HCT116 (cell line): ENCODE measurements around the gene MAF. TPM values are rescaled to one million over a fixed set of nuclear protein-coding genes. Genes with fewer than 3 reads are reported as not detected.

Source experiments
- ATAC-seq: fragments of 200-7000 bp; cut with Tn5 transposase; 2 replicates; pipeline ENCODE4 v1.9.1; 2020; ENCODE audit warnings: mild to moderate bottlenecking, moderate library complexity
- BruUV-seq: library from RNA; stranded (reverse); fragments of 400-500 nt; replicated peaks from 2 replicates; lab custom pipeline; 2021; lab: Mats Ljungman, UMichigan
- CTCF ChIA-PET: fragments of 300-600 bp; sonication (Branson Sonifier 250); formaldehyde crosslinking; loops from one replicate; lab custom pipeline; 2021; ENCODE audit warnings: antibody characterized with exemption; lab: Charles Lee
- POLR2A ChIA-PET: fragments of 300-600, 350-600 bp; sonication (Branson Sonifier 250); formaldehyde crosslinking; loops from one replicate; lab custom pipeline; 2021; ENCODE audit warnings: antibody characterized with exemption; lab: Charles Lee
- RAD21 ChIA-PET, 2 experiments: fragments of 300-600 bp; sonication (Branson Sonifier 250); formaldehyde crosslinking; loops; one replicate each; lab custom pipeline; 2023; ENCODE audit warnings: low total read pairs in 2 of 2; ENCODE audit not compliant: uncharacterized antibody in 2 of 2, unreplicated experiment in 2 of 2, low non-redundant PET in 1 of 2; lab: Charles Lee
- DNase-seq: peaks from one replicate; pipeline ENCODE4 v3.0.0-alpha.2; 2010; ENCODE audit warnings: low read depth, low spot score
- H2AFZ ChIP-seq: fragments of 200-600 bp; shearing (Covaris generic), sonication (generic); 2 replicates; pipeline ENCODE4 v1.6.1; 2017; ENCODE audit warnings: low read depth, mixed run types, mixed read lengths, antibody characterized with exemption, low read length; ENCODE audit not compliant: poor library complexity, severe bottlenecking
- H3K27ac ChIP-seq: 2 replicates; pipeline ENCODE4 v1.5.1; 2012; ENCODE audit warnings: low read depth, low read length
- H3K27me3 ChIP-seq: fragments of 200-600 bp; sonication (generic); 2 replicates; pipeline ENCODE4 v1.6.1; 2016; ENCODE audit warnings: mixed run types, low read length, mixed read lengths; ENCODE audit not compliant: insufficient read depth
- H3K36me3 ChIP-seq, 2 experiments: fragments of 200-500 bp in 1 of 2; fragments of 200-600 bp in 1 of 2; sonication (Bioruptor generic) in 1 of 2; sonication (generic) in 1 of 2; 2 replicates each; pipeline versions ENCODE4 v1.5.1 to v1.6.1; 2014 to 2016; ENCODE audit warnings: low read length in 2 of 2, inconsistent platforms in 1 of 2, mixed read lengths in 1 of 2, mixed run types in 1 of 2; ENCODE audit not compliant: insufficient read depth in 2 of 2, control insufficient read depth in 1 of 2
- H3K4me1 ChIP-seq, 2 experiments: fragments of 200-600 bp in 1 of 2; sonication (generic) in 1 of 2; 2 replicates each; pipeline versions ENCODE4 v1.5.1 to v1.6.1; 2012 to 2017; ENCODE audit warnings: low read length in 2 of 2, inconsistent platforms in 1 of 2, mild to moderate bottlenecking in 1 of 2, mixed read lengths in 1 of 2, mixed run types in 1 of 2, moderate library complexity in 1 of 2; ENCODE audit not compliant: insufficient read depth in 2 of 2, control insufficient read depth in 1 of 2
- H3K4me2 ChIP-seq: fragments of 200-600 bp; sonication (generic); 2 replicates; pipeline ENCODE4 v1.6.1; 2017; ENCODE audit warnings: mixed run types, low read length, mixed read lengths
- H3K4me3 ChIP-seq, 2 experiments: fragments of 200-600 bp in 1 of 2; sonication (generic) in 1 of 2; replicated peaks in 1 of 2; 2 replicates each; pipeline ENCODE4 v1.5.1; 2011 to 2016; ENCODE audit warnings: low read length in 2 of 2, control low read depth in 1 of 2, low read depth in 1 of 2, mild to moderate bottlenecking in 1 of 2, mixed read lengths in 1 of 2, mixed run types in 1 of 2
- H3K79me2 ChIP-seq: fragments of 200-600 bp; sonication (generic); 2 replicates; pipeline ENCODE4 v1.6.1; 2017; ENCODE audit warnings: mild to moderate bottlenecking, mixed run types, low read length, moderate library complexity, mixed read lengths; ENCODE audit not compliant: insufficient read depth
- H3K9ac ChIP-seq: fragments of 200-600 bp; sonication (generic); 2 replicates; pipeline ENCODE4 v1.6.1; 2016; ENCODE audit warnings: low read length, mixed read lengths
- H3K9me2 ChIP-seq: fragments of 200-600 bp; sonication (generic), shearing (Covaris generic); 2 replicates; pipeline ENCODE4 v1.6.1; 2017; ENCODE audit warnings: mixed run types, mild to moderate bottlenecking, moderate library complexity; ENCODE audit not compliant: insufficient read depth
- H3K9me3 ChIP-seq, 2 experiments: fragments of 200-500 bp in 1 of 2; fragments of 200-600 bp in 1 of 2; sonication (Bioruptor generic) in 1 of 2; sonication (generic) in 1 of 2; 2 replicates each; pipeline ENCODE4 v1.6.1; 2014 to 2017; ENCODE audit warnings: low read length in 2 of 2, mixed read lengths in 2 of 2, inconsistent platforms in 1 of 2, low read depth in 1 of 2, mild to moderate bottlenecking in 1 of 2, mixed run types in 1 of 2, moderate library complexity in 1 of 2; ENCODE audit not compliant: control insufficient read depth in 1 of 2, insufficient read depth in 1 of 2
- H4K20me1 ChIP-seq: fragments of 200-600 bp; sonication (generic), shearing (Covaris generic); 2 replicates; pipeline ENCODE4 v1.6.1; 2017; ENCODE audit warnings: mixed run types, mild to moderate bottlenecking, moderate library complexity; ENCODE audit not compliant: insufficient read depth
- CEBPB ChIP-seq: IDR thresholded peaks from 2 replicates; pipeline ENCODE4 v1.6.1; 2012; ENCODE audit warnings: low read depth
- EGR1 ChIP-seq: IDR thresholded peaks from 2 replicates; pipeline ENCODE4 v1.6.1; 2012; ENCODE audit warnings: low read depth
- ELF1 ChIP-seq: IDR thresholded peaks from 2 replicates; pipeline ENCODE4 v1.6.1; 2012; ENCODE audit warnings: low read depth, borderline replicate concordance
- EZH2 ChIP-seq: fragments of 200-600 bp; sonication (generic); IDR thresholded peaks from 2 replicates; pipeline ENCODE4 v1.6.1; 2017; ENCODE audit warnings: antibody characterized with exemption, mixed run types
- EZH2phosphoT487 ChIP-seq: fragments of 200-600 bp; IDR thresholded peaks from 2 replicates; pipeline ENCODE4 v1.6.1; 2018; ENCODE audit warnings: antibody characterized with exemption, borderline replicate concordance
- FOSL1 ChIP-seq: IDR thresholded peaks from 2 replicates; pipeline ENCODE4 v1.6.1; 2012; ENCODE audit warnings: low read depth
- JUND ChIP-seq: IDR thresholded peaks from 2 replicates; pipeline ENCODE4 v1.6.1; 2012
- POLR2A ChIP-seq: IDR thresholded peaks from 2 replicates; pipeline ENCODE4 v1.7.0; 2011; ENCODE audit warnings: borderline replicate concordance; ENCODE audit not compliant: insufficient read depth, insufficient read length; ENCODE audit errors: extremely low read depth
- POLR2AphosphoS5 ChIP-seq: IDR thresholded peaks from 2 replicates; pipeline ENCODE4 v1.6.1; 2011; ENCODE audit warnings: mild to moderate bottlenecking, low read depth, low read length, moderate library complexity
- RAD21 ChIP-seq: IDR thresholded peaks from 2 replicates; pipeline ENCODE4 v1.6.1; 2012; ENCODE audit warnings: low read depth, mild to moderate bottlenecking
- SP1 ChIP-seq: IDR thresholded peaks from 2 replicates; pipeline ENCODE4 v1.6.1; 2012; ENCODE audit warnings: low read depth
- SRF ChIP-seq: IDR thresholded peaks from 2 replicates; pipeline ENCODE4 v1.6.1; 2012; ENCODE audit warnings: low read depth
- ZFX ChIP-seq: fragments of 450-650 bp; IDR thresholded peaks from 2 replicates; pipeline ENCODE4 v1.6.1; 2017
- ZNF274 ChIP-seq: fragments of 200-500 bp; sonication (Bioruptor generic); IDR thresholded peaks from 2 replicates; pipeline ENCODE4 v1.6.1; 2014; ENCODE audit warnings: mild to moderate bottlenecking, low read depth, low read length, inconsistent platforms
- intact Hi-C: fragments of 100-400 bp; cut with micrococcal nuclease; formaldehyde crosslinking; loops from 2 replicates; pipeline ENCODE4 v1.10.0; 2022
- total RNA-seq: library from RNA; stranded (reverse); gene quantifications from one replicate; pipeline ENCODE4 v1.2.1, GENCODE V29; 2021; ENCODE audit not compliant: unreplicated experiment
- TF ChIP-seq, protein P1 (sequence below): IDR thresholded peaks from 2 replicates; pipeline ENCODE4 v1.6.1; 2012
- TF ChIP-seq, protein P2 (sequence below), 3 experiments: fragments of 200-600 bp in 1 of 3; sonication (generic) in 1 of 3; IDR thresholded peaks in 2 of 3; conservative IDR thresholded peaks in 1 of 3; 2 replicates each; pipeline ENCODE4 v1.5.1; 2012 to 2017; ENCODE audit warnings: low read depth in 2 of 3, low read length in 2 of 3, antibody characterized with exemption in 1 of 3, borderline replicate concordance in 1 of 3, control low read depth in 1 of 3, mild to moderate bottlenecking in 1 of 3, mixed read lengths in 1 of 3, mixed run types in 1 of 3, moderate library complexity in 1 of 3; ENCODE audit not compliant: insufficient read depth in 1 of 3
- TF ChIP-seq, protein P3 (sequence below): IDR thresholded peaks from 2 replicates; pipeline ENCODE4 v1.6.1; 2012
- TF ChIP-seq, protein P4 (sequence below): IDR thresholded peaks from 2 replicates; pipeline ENCODE4 v1.6.1; 2011; ENCODE audit warnings: mild to moderate bottlenecking, low read length, moderate library complexity; ENCODE audit not compliant: insufficient replicate concordance; ENCODE audit errors: extremely low read depth

MAF gene
- total RNA-seq, 1 experiment from 2014 or later: 0.27 TPM

DNA sequence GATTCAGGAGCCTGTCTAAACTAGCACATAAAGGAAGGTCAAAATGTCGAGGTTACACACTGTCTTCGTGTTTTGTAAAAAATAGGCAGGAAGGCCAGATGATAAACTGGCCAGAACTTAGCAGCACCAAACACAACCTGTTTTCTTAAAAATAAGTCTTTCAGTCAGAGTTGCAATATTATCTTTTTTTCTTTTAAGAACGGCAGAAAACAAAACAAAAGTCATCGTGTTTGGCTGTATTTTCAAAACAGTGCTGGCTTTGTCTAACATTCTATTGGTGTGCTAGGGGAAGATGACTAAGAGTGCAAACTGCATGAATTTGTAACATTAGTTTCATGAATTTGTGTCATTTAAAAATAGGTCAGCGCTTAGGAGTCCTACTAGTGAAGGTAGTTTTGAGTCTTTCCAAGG, 5.3 kb downstream of the MAF start:
- no peak overlapping the region for H3K9ac ChIP-seq
- no peak overlapping the region for H3K27ac ChIP-seq
- H2AFZ ChIP-seq: no peak overlapping the region
- peaks cover 23 to 42% of the 10 kb centered on the region in 2 experiments; a peak in 2 of 4 replicates for H3K9me3 ChIP-seq
- ChIA-PET POLR2A (no interaction called here), RAD21 (no interaction called here), CTCF (no interaction called here)
- H3K4me2 ChIP-seq: no peak overlapping the region
- no peaks in the 10 kb centered on the region for H3K79me2 ChIP-seq
- no peaks in the 10 kb centered on the region for H3K27me3 ChIP-seq
- DNase-seq (no peak), ATAC-seq (no peak)
- no peaks in the 10 kb centered on the region for H3K4me1 ChIP-seq
- H3K9me2 ChIP-seq: no peaks in the 10 kb centered on the region
- TF ChIP-seq EZH2phosphoT487: no peak
- no peak for TF ChIP-seq SRF
- TF ChIP-seq ELF1: no peak
- no peak for TF ChIP-seq RAD21
- TF ChIP-seq POLR2AphosphoS5: no peak
- intact Hi-C loops: no loop called here
- no TSS peak for BruUV-seq
- H4K20me1 ChIP-seq: no peaks in the 10 kb centered on the region
- H3K36me3 ChIP-seq: no peaks in the 10 kb centered on the region
- no peak overlapping the region for H3K4me3 ChIP-seq

DNA sequence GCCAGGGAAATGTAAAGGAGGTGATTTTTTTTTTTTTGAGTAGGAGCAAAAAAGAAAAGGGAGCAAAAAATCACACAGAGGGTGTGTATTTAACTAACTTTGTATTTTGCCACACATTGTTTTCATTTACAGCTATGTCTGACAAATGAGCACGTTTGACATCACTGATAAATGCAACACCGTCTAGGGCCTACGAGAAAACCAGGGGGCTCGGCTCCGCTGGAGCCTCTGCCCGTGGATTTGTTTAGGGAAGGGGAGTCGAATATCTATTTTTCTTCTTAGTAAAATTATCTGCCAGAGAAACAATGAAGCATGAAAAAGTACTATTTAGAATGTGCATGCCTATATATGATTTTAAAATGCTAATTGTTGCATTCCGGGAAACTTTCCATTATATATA, 6.8 kb downstream of the MAF start:
- peaks cover 25 to 53% of the 10 kb centered on the region in 2 experiments; a peak in 2 of 4 replicates for H3K9me3 ChIP-seq
- no peaks in the 10 kb centered on the region for H3K36me3 ChIP-seq
- H3K9ac ChIP-seq: no peak overlapping the region
- no peak for DNase-seq
- no peaks in the 10 kb centered on the region for H3K27me3 ChIP-seq
- CTCF ChIA-PET: no interaction called here
- TF ChIP-seq, protein P1, sequence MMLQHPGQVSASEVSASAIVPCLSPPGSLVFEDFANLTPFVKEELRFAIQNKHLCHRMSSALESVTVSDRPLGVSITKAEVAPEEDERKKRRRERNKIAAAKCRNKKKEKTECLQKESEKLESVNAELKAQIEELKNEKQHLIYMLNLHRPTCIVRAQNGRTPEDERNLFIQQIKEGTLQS: no peak
- TF ChIP-seq, protein P2, sequence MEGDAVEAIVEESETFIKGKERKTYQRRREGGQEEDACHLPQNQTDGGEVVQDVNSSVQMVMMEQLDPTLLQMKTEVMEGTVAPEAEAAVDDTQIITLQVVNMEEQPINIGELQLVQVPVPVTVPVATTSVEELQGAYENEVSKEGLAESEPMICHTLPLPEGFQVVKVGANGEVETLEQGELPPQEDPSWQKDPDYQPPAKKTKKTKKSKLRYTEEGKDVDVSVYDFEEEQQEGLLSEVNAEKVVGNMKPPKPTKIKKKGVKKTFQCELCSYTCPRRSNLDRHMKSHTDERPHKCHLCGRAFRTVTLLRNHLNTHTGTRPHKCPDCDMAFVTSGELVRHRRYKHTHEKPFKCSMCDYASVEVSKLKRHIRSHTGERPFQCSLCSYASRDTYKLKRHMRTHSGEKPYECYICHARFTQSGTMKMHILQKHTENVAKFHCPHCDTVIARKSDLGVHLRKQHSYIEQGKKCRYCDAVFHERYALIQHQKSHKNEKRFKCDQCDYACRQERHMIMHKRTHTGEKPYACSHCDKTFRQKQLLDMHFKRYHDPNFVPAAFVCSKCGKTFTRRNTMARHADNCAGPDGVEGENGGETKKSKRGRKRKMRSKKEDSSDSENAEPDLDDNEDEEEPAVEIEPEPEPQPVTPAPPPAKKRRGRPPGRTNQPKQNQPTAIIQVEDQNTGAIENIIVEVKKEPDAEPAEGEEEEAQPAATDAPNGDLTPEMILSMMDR (IDR thresholded peaks at IDR 0.05 in 2 of 3, conservative IDR thresholded peaks at IDR 0.05 in 1 of 3; ENCODE audit: borderline replicate concordance in 1 of 3, insufficient read depth in 1 of 3, low read depth in 2 of 3, low read length in 2 of 3): no peak
- TF ChIP-seq ELF1: no peak
- TF ChIP-seq, protein P3, sequence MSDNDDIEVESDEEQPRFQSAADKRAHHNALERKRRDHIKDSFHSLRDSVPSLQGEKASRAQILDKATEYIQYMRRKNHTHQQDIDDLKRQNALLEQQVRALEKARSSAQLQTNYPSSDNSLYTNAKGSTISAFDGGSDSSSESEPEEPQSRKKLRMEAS: no peak
- TF ChIP-seq SRF: no peak
- TF ChIP-seq JUND: no peak
- TF ChIP-seq EZH2phosphoT487: no peak
- TF ChIP-seq FOSL1: no peak
- no peak for TF ChIP-seq CEBPB
- no peak for TF ChIP-seq EGR1
- TF ChIP-seq, protein P4, sequence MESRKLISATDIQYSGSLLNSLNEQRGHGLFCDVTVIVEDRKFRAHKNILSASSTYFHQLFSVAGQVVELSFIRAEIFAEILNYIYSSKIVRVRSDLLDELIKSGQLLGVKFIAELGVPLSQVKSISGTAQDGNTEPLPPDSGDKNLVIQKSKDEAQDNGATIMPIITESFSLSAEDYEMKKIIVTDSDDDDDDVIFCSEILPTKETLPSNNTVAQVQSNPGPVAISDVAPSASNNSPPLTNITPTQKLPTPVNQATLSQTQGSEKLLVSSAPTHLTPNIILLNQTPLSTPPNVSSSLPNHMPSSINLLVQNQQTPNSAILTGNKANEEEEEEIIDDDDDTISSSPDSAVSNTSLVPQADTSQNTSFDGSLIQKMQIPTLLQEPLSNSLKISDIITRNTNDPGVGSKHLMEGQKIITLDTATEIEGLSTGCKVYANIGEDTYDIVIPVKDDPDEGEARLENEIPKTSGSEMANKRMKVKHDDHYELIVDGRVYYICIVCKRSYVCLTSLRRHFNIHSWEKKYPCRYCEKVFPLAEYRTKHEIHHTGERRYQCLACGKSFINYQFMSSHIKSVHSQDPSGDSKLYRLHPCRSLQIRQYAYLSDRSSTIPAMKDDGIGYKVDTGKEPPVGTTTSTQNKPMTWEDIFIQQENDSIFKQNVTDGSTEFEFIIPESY: no peak
- no peak for TF ChIP-seq ZFX
- TF ChIP-seq SP1: no peak
- TF ChIP-seq ZNF274: no peak
- no peak for TF ChIP-seq EZH2
- TF ChIP-seq POLR2A: no peak
- H4K20me1 ChIP-seq: no peaks in the 10 kb centered on the region
- no peak overlapping the region for H3K4me3 ChIP-seq
- no peak for ATAC-seq
- no peak overlapping the region for H3K4me2 ChIP-seq
- no peaks in the 10 kb centered on the region for H3K9me2 ChIP-seq
- H3K27ac ChIP-seq: no peak overlapping the region
- no peak overlapping the region for H2AFZ ChIP-seq
- H3K79me2 ChIP-seq: no peaks in the 10 kb centered on the region
- POLR2A ChIA-PET: no interaction called here
- H3K4me1 ChIP-seq: no peaks in the 10 kb centered on the region
- RAD21 ChIA-PET: no interaction called here
- BruUV-seq: no TSS peak
- intact Hi-C loops: no loop called here
